Loucy (cell line): ENCODE measurements around the gene GNA12.

Source experiments
- H2AFZ ChIP-seq: fragments of 200-600 bp; sonication (generic); 2 replicates; pipeline ENCODE4 v1.6.0; 2016; ENCODE audit warnings: antibody characterized with exemption, mild to moderate bottlenecking, low read length, moderate library complexity
- H3F3A ChIP-seq: fragments of 200-600 bp; 2 replicates; pipeline ENCODE4 v1.6.0; 2016; ENCODE audit warnings: antibody characterized with exemption, low read depth, mild to moderate bottlenecking
- H3K27me3 ChIP-seq: fragments of 200-600 bp; sonication (generic); 2 replicates; pipeline ENCODE4 v1.6.1; 2014; ENCODE audit warnings: low read length, mild to moderate bottlenecking; ENCODE audit not compliant: insufficient read depth, poor library complexity, severe bottlenecking
- H3K36me3 ChIP-seq: fragments of 200-600 bp; sonication (generic); 2 replicates; pipeline ENCODE4 v1.6.1; 2016; ENCODE audit warnings: low read length; ENCODE audit not compliant: insufficient read depth
- H3K4me1 ChIP-seq: fragments of 200-600 bp; sonication (generic); 2 replicates; pipeline ENCODE4 v1.5.1; 2014; ENCODE audit warnings: low read length, mild to moderate bottlenecking; ENCODE audit not compliant: insufficient read depth, poor library complexity, severe bottlenecking
- H3K4me2 ChIP-seq: fragments of 200-600 bp; sonication (generic); 2 replicates; pipeline ENCODE4 v1.6.0; 2014; ENCODE audit warnings: antibody characterized with exemption, low read length, low read depth, mild to moderate bottlenecking; ENCODE audit not compliant: poor library complexity, severe bottlenecking
- H3K4me3 ChIP-seq: fragments of 200-600 bp; sonication (generic); 2 replicates; pipeline ENCODE4 v1.5.1; 2014; ENCODE audit warnings: low read length, mild to moderate bottlenecking, mixed read lengths; ENCODE audit not compliant: poor library complexity, severe bottlenecking
- H3K79me2 ChIP-seq: fragments of 200-600 bp; sonication (generic); 2 replicates; pipeline ENCODE4 v1.6.1; 2014; ENCODE audit warnings: low read length; ENCODE audit not compliant: insufficient read depth
- H3K9ac ChIP-seq: fragments of 200-600 bp; sonication (generic); 2 replicates; pipeline ENCODE4 v1.6.0; 2014; ENCODE audit warnings: mild to moderate bottlenecking, low read depth, low read length, moderate library complexity; ENCODE audit not compliant: poor library complexity, severe bottlenecking
- H3K9me2 ChIP-seq: fragments of 200-600 bp; sonication (generic); replicated peaks from 2 replicates; pipeline ENCODE4 v1.6.1; 2016; ENCODE audit warnings: low read depth, low read length, mixed read lengths
- H3K9me3 ChIP-seq: fragments of 200-600 bp; sonication (generic); 2 replicates; pipeline ENCODE4 v1.6.1; 2014; ENCODE audit warnings: mild to moderate bottlenecking, antibody characterized with exemption, low read length, low read depth; ENCODE audit not compliant: insufficient read depth
- H4K20me1 ChIP-seq: fragments of 200-600 bp; sonication (generic); 2 replicates; pipeline ENCODE4 v1.6.0; 2014; ENCODE audit warnings: antibody characterized with exemption, low read length, mild to moderate bottlenecking; ENCODE audit not compliant: insufficient read depth, poor library complexity, severe bottlenecking
- EZH2phosphoT487 ChIP-seq: fragments of 200-600 bp; IDR thresholded peaks from 2 replicates; pipeline ENCODE4 v1.6.1; 2018; ENCODE audit warnings: antibody characterized with exemption, mild to moderate bottlenecking, moderate library complexity, borderline replicate concordance
- TF ChIP-seq, protein P1 (sequence below): fragments of 200-600 bp; sonication (generic); conservative IDR thresholded peaks from 2 replicates; pipeline ENCODE4 v1.5.1; 2014; ENCODE audit warnings: mild to moderate bottlenecking, antibody characterized with exemption, low read length

GNA12 gene

DNA sequence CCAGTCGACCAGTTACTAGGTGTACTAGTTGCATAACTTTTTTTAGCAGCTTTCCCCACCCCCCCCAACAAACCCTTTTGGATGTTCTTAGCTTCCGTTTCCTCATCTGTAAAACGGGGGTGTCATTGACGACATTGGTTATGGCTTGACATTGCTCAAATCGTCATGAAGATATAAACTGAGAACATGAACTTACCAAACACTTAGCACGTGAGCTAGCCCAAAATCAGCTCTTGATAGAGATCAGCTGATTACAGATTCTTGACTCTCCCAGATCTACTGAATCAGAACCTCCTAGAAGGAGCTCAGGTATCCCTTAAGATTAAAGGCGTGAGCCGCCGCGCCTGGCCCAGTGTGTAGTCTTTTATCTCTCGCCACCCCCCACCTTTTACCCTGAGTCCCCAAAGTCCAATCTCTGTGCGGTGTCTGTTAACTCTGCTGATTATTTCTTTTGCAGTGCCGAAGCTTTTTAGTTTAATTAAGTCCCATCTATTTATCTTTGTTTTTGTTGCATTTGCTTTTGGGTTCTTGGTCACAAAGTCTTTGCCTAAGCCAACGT, 1.0 kb upstream of the GNA12 start:
- H3K9me3 ChIP-seq = no peaks in the 10 kb centered on the region
- peak overlapping the region; percentile 88 for H2AFZ ChIP-seq
- peaks cover 21% of the 10 kb centered on the region for H4K20me1 ChIP-seq
- no peaks in the 10 kb centered on the region for H3K27me3 ChIP-seq
- peaks cover 37% of the 10 kb centered on the region for H3K79me2 ChIP-seq
- TF ChIP-seq, protein P1, sequence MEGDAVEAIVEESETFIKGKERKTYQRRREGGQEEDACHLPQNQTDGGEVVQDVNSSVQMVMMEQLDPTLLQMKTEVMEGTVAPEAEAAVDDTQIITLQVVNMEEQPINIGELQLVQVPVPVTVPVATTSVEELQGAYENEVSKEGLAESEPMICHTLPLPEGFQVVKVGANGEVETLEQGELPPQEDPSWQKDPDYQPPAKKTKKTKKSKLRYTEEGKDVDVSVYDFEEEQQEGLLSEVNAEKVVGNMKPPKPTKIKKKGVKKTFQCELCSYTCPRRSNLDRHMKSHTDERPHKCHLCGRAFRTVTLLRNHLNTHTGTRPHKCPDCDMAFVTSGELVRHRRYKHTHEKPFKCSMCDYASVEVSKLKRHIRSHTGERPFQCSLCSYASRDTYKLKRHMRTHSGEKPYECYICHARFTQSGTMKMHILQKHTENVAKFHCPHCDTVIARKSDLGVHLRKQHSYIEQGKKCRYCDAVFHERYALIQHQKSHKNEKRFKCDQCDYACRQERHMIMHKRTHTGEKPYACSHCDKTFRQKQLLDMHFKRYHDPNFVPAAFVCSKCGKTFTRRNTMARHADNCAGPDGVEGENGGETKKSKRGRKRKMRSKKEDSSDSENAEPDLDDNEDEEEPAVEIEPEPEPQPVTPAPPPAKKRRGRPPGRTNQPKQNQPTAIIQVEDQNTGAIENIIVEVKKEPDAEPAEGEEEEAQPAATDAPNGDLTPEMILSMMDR = no peak
- no peak for TF ChIP-seq EZH2phosphoT487
- H3K9ac ChIP-seq = peak overlapping the region; percentile 58
- peak overlapping the region; percentile 73 for H3K4me3 ChIP-seq
- no peaks in the 10 kb centered on the region for H3K9me2 ChIP-seq
- no peaks in the 10 kb centered on the region for H3K36me3 ChIP-seq
- H3F3A ChIP-seq = 0 out of 2 replicates have a peak, but pooled peaks cover 3% of the 10 kb centered on the region
- peaks cover 36% of the 10 kb centered on the region for H3K4me1 ChIP-seq
- peak overlapping the region; percentile 90 for H3K4me2 ChIP-seq

DNA sequence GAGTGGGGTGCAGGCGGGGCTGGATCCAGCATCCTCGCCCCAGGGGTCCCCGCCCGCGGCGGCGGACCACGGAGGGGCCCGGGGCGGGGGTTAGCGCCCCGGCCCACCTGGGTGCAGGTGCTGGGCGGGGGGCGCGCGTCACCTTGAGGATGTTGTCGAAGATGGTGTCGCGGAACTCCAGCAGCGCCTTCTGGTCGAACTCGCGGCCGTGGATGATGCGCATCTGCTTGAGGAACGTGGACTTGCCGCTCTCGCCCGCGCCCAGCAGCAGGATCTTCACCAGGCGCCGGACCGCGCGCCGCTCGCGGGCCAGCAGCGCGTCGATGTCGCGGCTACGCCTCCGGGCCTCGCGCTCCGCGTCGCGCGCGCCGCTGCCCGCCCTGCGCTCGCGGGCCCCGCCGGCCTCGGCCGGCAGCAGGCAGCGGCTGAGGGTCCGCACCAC, 376 bp downstream of the GNA12 start:
- Histone ChIP-seq H3K4me1 (peaks cover 49% of the 10 kb centered on the region), H2AFZ (0 out of 2 replicates have a peak overlapping the region, but pooled peaks have one; percentile 41)
- TF ChIP-seq, protein P1 = no peak
- no peak for TF ChIP-seq EZH2phosphoT487

DNA sequence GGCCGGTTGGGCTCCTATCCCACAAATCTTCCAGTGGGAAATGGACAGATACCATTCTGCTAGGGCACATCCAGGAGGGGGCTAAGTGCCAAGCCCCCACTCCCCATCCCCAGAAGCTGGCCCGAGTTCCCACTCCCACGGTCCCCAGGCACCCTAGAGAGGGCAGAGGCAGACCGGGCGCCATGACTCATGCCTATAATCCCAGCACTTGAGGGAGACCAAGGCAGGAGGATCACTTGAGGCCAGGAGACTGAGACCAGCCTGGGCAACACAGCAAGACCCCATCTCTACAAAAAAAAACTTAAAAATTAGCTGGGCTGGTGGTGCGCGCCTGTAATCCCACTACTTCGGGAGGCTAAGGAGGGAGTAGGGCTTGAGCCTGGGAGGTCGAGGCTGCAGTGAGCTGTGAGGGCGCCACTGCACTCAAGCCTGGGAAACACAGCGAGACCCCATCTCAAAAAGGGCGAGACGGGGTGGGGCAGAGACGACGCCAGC, 870 bp downstream of the GNA12 start:
- Histone ChIP-seq H3F3A (0 out of 2 replicates have a peak, but pooled peaks cover 4% of the 10 kb centered on the region), H3K9ac (peak overlapping the region; percentile 77), H4K20me1 (peaks cover 25% of the 10 kb centered on the region), H3K9me2 (no peaks in the 10 kb centered on the region), H3K4me3 (peak overlapping the region; percentile 83), H3K27me3 (no peaks in the 10 kb centered on the region), H3K9me3 (no peaks in the 10 kb centered on the region), H3K4me2 (peak overlapping the region; percentile 76), H2AFZ (0 out of 2 replicates have a peak overlapping the region, but pooled peaks have one; percentile 41), H3K4me1 (peaks cover 54% of the 10 kb centered on the region), H3K36me3 (no peaks in the 10 kb centered on the region), H3K79me2 (peaks cover 56% of the 10 kb centered on the region)
- no peak for TF ChIP-seq EZH2phosphoT487
- TF ChIP-seq, protein P1 = no peak

More for the DNA sequence above, 376 bp downstream of the GNA12 start:
- Histone ChIP-seq H4K20me1 (peaks cover 21% of the 10 kb centered on the region), H3K4me3 (peak overlapping the region; percentile 83), H3F3A (0 out of 2 replicates have a peak, but pooled peaks cover 4% of the 10 kb centered on the region), H3K9ac (peak overlapping the region; percentile 77), H3K36me3 (no peaks in the 10 kb centered on the region), H3K79me2 (peaks cover 51% of the 10 kb centered on the region), H3K9me2 (no peaks in the 10 kb centered on the region), H3K27me3 (no peaks in the 10 kb centered on the region), H3K4me2 (peak overlapping the region; percentile 76), H3K9me3 (no peaks in the 10 kb centered on the region)
